ENCODE measurements around the gene USP33. TPM values are rescaled to one million over a fixed set of nuclear protein-coding genes. Genes with fewer than 3 reads are reported as not detected.

Gene USP33
- total and polyA plus RNA-seq, 9 of the 15 experiments (the other 6 are each of a cell fraction or from before 2014, with no cell fraction given), result 22.4 to 83.5 (median 44.7) TPM

GRCh38 chr1:77759071-77760028, at the start of gene USP33 (continued):
- TF ChIP-seq GTF3C2 (IDR thresholded peaks at IDR 0.05; ENCODE audit: borderline replicate concordance, extremely low read depth, insufficient read length) (no peak), ZKSCAN1 (IDR thresholded peaks at IDR 0.05; ENCODE audit: low read depth, low read length) (0 out of 2 replicates have a peak, but pooled peaks have one; percentile 10), RBFOX2 (IDR thresholded peaks at IDR 0.05; ENCODE audit: low read depth, low read length) (peak; percentile 95), HMG20A (CRISPR knock-in tag; conservative IDR thresholded peaks at IDR 0.05) (no peak), PHF20 (IDR thresholded peaks at IDR 0.05; ENCODE audit: partially characterized antibody) (peak; percentile 47), RBM25 (IDR thresholded peaks at IDR 0.05; ENCODE audit: low read depth, low read length, severe bottlenecking) (no peak), GABPB1 (CRISPR knock-in tag; IDR thresholded peaks at IDR 0.05) (peak; percentile 86), IRF1 (CRISPR knock-in tag; IDR thresholded peaks at IDR 0.05; ENCODE audit: borderline replicate concordance) (no peak), RFX7 (CRISPR knock-in tag; IDR thresholded peaks at IDR 0.05) (no peak), ELK3 (CRISPR knock-in tag; IDR thresholded peaks at IDR 0.05) (no peak), HNRNPLL (IDR thresholded peaks at IDR 0.05; ENCODE audit: low read depth, low read length, poor library complexity, severe bottlenecking) (peak; percentile 71), ZNF449 (CRISPR knock-in tag; IDR thresholded peaks at IDR 0.05) (no peak)
